ENCODE data around the gene PCP4.

PCP4 gene

DNA sequence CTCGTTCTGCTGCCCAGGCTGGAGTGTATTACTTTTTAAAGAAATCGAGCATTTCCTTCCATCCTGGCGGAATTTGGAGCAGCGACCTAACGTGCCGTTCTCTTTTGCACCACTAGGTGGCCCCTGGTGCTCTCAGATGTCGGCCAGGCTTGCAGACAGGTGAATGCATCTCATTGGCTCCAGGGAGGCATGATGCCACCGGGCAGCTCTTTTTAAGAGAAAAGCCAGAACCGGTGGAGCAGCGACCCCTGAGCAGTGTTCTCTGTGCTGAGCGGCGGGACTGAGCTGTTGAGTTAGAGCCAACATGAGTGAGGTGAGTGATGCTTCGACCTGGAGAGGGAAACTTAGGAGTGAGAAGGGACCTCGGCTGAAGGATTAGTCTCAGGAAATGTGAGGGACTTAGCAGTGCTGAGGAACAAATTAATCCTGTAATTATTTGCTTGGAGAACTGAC lies at the start of gene PCP4:
Gene PCP4 (plus strand): TSS at position 241 of the 453 bp plus-strand sequence. CDS start 64 bp downstream, at position 305.
- peak; percentile 58 for DNase-seq

DNA sequence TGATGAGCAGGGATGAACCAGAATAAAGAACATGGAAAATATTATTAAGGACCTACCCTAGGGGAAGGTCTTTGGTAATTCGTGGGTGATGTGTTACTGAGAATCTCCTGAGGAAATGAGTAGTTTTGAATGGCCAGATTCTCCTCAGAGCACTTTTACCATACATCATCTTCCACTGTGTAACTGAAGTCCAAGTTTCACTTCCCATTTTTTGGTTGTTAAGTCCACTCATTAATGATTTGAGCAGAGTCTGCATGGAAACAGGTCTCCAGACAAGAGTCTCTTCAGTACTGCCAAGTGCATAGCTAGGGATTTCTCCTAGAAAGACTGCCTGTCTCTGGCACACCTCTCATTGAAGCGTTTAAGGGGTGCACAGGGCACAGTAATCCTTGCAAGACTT lies 48.7 kb upstream of the PCP4 start:
- no peak for DNase-seq

- no peak for DNase-seq
Measured at GRCh38 chr21:39822042-39822441, 45.2 kb upstream of the PCP4 start.

- DNase-seq = no peak
Measured at GRCh38 chr21:39825250-39825649, 42.0 kb upstream of the PCP4 start.

- DNase-seq = no peak
Measured at GRCh38 chr21:39834543-39834942, 32.7 kb upstream of the PCP4 start.

GRCh38 chr21:39837861-39838359 lies 29.3 kb upstream of the PCP4 start:
- no peak for DNase-seq

DNA sequence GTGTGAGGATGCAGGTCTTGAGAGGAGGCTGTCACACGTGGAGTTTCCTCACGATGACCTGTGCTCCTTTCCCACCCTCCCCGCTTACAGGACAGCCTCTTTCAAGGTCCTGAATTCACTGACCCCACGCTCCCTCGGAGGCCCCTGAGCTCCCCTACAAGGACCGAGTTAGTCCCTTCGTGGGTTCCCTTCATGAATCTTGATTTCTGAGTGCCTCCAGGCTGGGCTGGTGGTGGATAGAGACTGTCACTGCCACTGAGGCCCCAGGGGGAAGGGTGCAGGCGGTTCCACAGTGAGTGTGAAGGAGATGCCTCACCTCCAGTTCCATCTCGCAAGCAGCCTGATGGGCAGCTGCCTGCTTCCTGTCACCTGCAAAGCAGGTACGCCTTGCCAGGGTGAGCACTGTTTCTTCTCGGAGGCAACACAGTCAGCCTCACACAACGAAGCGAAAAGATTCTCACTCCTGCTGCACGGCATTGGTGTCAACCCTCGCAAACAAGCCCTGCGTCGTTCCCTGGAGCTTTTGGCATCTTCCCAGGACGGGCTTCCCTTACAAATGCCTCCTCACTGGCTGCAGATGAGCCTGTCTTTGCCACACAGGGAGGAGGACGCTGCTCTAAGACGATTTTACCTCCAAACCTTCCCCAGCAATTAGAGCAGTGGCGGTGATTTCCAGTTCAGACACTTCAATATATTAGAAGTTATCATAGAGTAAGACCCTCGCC lies 26.7 kb upstream of the PCP4 start:
- DNase-seq = no peak

- DNase-seq = no peak
Measured at GRCh38 chr21:39842741-39843459, 24.3 kb upstream of the PCP4 start.

GRCh38 chr21:39843483-39843882 lies 23.8 kb upstream of the PCP4 start:
- DNase-seq = no peak

GRCh38 chr21:39843916-39844315 lies 23.3 kb upstream of the PCP4 start:
- DNase-seq = no peak

DNA sequence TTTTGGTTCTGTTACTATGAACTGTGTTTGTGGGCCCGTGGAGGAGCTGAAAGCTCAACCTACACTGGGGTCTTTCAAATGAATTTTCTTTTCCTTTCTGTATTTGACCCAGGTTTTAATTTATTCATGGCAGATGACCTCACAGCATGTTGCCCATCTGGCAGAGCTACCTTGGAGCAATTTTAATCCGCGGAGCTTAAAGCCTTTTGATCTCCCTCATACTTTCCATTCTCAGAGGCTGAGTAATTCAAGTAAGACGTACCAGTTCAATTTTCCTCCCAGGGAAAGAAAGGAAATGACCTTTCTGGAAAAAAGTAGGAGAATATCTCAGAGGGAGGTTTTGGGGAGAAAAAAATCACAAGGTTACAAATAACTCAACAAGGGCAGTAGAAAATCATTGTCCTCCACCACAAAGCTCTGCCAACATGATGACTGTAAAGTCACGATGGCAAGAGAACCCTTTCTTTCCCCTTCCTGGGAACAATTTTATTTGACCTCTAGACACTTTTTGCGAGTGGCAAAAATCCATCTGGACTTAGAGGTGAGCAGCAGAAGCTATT lies 21.6 kb upstream of the PCP4 start:
- DNase-seq = no peak

- DNase-seq = no peak
Measured at GRCh38 chr21:39847877-39848276, 19.4 kb upstream of the PCP4 start.

- no peak for DNase-seq
Measured at GRCh38 chr21:39849014-39849655, 18.1 kb upstream of the PCP4 start.

- no peak for DNase-seq
Measured at GRCh38 chr21:39850333-39850732, 16.9 kb upstream of the PCP4 start.

GRCh38 chr21:39851002-39851618 lies 16.1 kb upstream of the PCP4 start:
- DNase-seq = no peak

DNA sequence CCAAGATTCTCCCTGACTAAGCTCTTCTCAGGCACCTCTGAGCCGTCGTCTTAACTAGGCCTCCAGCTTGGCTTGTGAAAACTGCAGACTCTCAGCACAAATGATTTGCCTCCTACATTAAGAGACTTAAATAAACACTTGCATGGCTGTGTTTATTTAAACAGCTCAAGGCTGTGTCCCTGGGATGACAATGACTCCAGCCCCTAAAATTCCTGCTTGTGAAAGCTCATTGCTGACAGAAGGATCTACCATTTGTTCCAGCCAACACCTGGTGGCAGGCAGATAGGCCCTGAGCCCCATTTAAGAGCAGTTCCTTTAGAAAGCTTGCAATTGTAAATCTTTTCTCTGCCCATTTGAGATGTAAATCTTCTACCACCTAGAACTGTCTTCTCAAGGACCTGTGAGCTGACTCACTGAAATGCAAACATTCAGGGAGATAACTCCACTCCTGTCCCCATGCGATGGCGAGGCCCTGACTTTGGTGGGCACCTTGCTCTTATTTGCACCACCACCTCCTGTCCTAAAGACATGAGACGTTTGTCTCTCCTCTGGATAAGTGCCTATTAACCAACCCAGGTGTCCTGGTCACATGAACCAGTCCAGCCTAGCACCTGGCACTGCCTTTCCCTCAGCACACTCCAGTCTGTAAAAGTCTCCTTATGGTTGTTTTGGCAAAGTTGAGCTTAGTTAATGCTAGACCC lies 15.1 kb upstream of the PCP4 start:
- DNase-seq = no peak

- DNase-seq = no peak
Measured at GRCh38 chr21:39852726-39853500, 14.3 kb upstream of the PCP4 start.

- peak; percentile 1 for DNase-seq
Measured at GRCh38 chr21:39854572-39854971, 12.7 kb upstream of the PCP4 start.

DNA sequence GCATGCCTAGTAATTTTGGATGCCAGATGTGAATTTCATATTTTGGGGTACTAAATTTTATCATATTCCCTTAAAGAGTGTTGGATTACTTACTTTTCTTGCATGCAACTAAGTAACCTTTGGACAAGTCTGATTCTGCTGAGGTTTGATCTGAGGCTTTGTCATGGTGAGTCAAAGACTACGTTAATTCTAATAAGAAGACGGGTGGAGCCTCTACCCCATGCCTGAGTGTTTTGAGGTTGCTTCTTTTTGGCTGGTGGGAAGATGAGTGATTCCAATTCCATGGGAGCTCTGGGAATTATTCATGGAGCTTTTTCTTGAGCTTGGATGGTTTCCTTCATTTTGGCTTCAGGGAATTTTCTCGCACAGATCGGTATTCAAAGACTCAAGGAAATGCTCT lies 11.6 kb upstream of the PCP4 start:
- DNase-seq = no peak

DNA sequence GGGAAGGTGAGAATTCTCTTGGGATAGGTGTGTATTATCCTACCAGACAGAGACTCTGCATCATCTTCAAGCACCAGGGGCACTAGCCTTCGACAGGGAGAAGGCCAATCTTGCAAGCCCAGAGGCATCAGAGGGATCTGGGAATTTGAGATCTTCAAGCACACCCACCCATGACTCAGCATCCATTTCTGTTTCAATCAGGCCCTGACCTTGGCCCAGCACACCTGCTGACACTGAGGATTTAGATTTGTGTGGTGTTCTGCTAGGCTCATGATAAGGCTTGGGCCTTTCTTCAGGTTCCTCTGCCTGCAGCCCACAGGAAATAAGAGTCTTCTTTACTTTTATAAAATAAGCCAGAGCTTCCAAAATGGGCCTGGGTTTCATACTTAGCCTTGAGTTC lies 6.6 kb upstream of the PCP4 start:
- no peak for DNase-seq

- DNase-seq = no peak
Measured at GRCh38 chr21:39863111-39863510, 4.1 kb upstream of the PCP4 start.

DNA sequence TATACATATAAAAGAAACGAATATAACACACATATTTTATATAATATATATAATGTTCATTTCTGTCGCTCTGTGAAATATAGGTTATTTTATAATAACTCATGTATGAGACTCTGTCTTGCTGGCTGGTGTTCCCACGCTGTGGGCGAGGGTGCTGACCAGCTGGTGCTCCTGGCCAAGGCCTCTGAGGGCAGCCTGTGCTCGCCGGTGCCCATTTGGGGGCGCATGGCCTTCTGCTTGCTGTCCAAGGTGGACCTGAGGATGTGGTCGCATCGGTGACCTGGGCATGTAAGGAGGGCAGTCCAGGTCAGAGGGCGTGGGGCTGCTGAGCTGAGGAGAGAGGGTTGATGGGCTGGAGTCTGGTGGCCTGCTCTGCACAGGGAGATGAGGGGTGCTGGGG lies 1.1 kb upstream of the PCP4 start:
- DNase-seq = no peak
